Tibial nerve (tissue), 4 donors: ENCODE results near the gene MRPS27.

Experiments used
- EP300 ChIP-seq, 2 donors: sonication (generic); formaldehyde crosslinking; IDR thresholded peaks; one replicate each; pipeline ENCODE4 v1.6.1; 2017; ENCODE audit warnings: antibody characterized with exemption in 2 of 2, mild to moderate bottlenecking in 1 of 2
- POLR2A ChIP-seq, 2 donors: fragments of 450-650 bp; IDR thresholded peaks; one replicate each; pipeline ENCODE4 v1.6.1; 2017; ENCODE audit warnings: antibody characterized with exemption in 2 of 2, mild to moderate bottlenecking in 2 of 2, moderate library complexity in 2 of 2
- TF ChIP-seq, protein P1 (sequence below), 5 experiments: fragments of 200-600 bp in 3 of 5; fragments of 450-650 bp in 2 of 5; sonication (generic) in 3 of 5; IDR thresholded peaks; one replicate each; pipeline ENCODE4 v1.5.1; 2016 to 2019; ENCODE audit warnings: antibody characterized with exemption in 5 of 5, mild to moderate bottlenecking in 3 of 5, moderate library complexity in 2 of 5

- TF ChIP-seq, protein P1, sequence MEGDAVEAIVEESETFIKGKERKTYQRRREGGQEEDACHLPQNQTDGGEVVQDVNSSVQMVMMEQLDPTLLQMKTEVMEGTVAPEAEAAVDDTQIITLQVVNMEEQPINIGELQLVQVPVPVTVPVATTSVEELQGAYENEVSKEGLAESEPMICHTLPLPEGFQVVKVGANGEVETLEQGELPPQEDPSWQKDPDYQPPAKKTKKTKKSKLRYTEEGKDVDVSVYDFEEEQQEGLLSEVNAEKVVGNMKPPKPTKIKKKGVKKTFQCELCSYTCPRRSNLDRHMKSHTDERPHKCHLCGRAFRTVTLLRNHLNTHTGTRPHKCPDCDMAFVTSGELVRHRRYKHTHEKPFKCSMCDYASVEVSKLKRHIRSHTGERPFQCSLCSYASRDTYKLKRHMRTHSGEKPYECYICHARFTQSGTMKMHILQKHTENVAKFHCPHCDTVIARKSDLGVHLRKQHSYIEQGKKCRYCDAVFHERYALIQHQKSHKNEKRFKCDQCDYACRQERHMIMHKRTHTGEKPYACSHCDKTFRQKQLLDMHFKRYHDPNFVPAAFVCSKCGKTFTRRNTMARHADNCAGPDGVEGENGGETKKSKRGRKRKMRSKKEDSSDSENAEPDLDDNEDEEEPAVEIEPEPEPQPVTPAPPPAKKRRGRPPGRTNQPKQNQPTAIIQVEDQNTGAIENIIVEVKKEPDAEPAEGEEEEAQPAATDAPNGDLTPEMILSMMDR (IDR thresholded peaks at IDR 0.05) = no peak
- TF ChIP-seq EP300 (IDR thresholded peaks at IDR 0.05) (no peak), POLR2A (IDR thresholded peaks at IDR 0.05) (no peak)
Observed at GRCh38 chr5:72284559-72285423, 35.2 kb downstream of the MRPS27 start.
